SK-N-SH (cell line): Measurements from ENCODE around the gene MIP. TPM values are rescaled to one million over a fixed set of nuclear protein-coding genes. Genes with fewer than 3 reads are reported as not detected.

Source experiments
- CTCF ChIA-PET: fragments of 300-600, 350-600 bp; formaldehyde crosslinking; extraction: SDS; loops from one replicate; lab custom pipeline; 2021; lab: Yijun Ruan, JAX
- POLR2A ChIA-PET: fragments of 350-600 bp; sonication (Branson Sonifier 250); formaldehyde crosslinking; extraction: SDS; loops from one replicate; lab custom pipeline; 2020; ENCODE audit warnings: antibody characterized with exemption, inconsistent platforms; lab: Yijun Ruan, JAX
- DNase-seq: peaks from one replicate; pipeline ENCODE4 v3.0.0; 2012
- H2AFZ ChIP-seq: fragments of 200-600 bp; sonication (generic); 2 replicates; pipeline ENCODE4 v1.8.1; 2016; ENCODE audit warnings: antibody characterized with exemption, mild to moderate bottlenecking, low read depth
- H3F3A ChIP-seq: fragments of 200-600 bp; sonication (generic); replicated peaks from 2 replicates; pipeline ENCODE3; 2016; ENCODE audit warnings: antibody characterized with exemption, mild to moderate bottlenecking; ENCODE audit not compliant: insufficient read depth
- H3K27ac ChIP-seq, 2 experiments: fragments of 200-500 bp in 1 of 2; fragments of 200-600 bp in 1 of 2; sonication (Bioruptor generic) in 1 of 2; sonication (generic), shearing (Covaris generic) in 1 of 2; 2 replicates each; pipeline versions ENCODE4 v1.5.1 to v1.6.1; 2014 to 2016; ENCODE audit warnings: low read depth in 2 of 2, inconsistent platforms in 1 of 2, low read length in 1 of 2, mild to moderate bottlenecking in 1 of 2, mixed read lengths in 1 of 2
- H3K27me3 ChIP-seq: fragments of 200-600 bp; sonication (generic), shearing (Covaris generic); 2 replicates; pipeline ENCODE4 v1.6.1; 2016; ENCODE audit warnings: mixed run types; ENCODE audit not compliant: insufficient read depth
- H3K36me3 ChIP-seq, 2 experiments: fragments of 200-500 bp in 1 of 2; fragments of 200-600 bp in 1 of 2; sonication (Bioruptor generic) in 1 of 2; sonication (generic) in 1 of 2; replicated peaks in 1 of 2; 2 replicates each; pipeline versions ENCODE3 to v1.5.1; 2014 to 2016; ENCODE audit warnings: low read length in 1 of 2, mild to moderate bottlenecking in 1 of 2; ENCODE audit not compliant: insufficient read depth in 2 of 2, control insufficient read depth in 1 of 2
- H3K4me1 ChIP-seq, 2 experiments: fragments of 200-500 bp in 1 of 2; fragments of 200-600 bp in 1 of 2; sonication (Bioruptor generic) in 1 of 2; sonication (generic), shearing (Covaris generic) in 1 of 2; 2 replicates each; pipeline versions ENCODE4 v1.5.1 to v1.6.1; 2014 to 2016; ENCODE audit warnings: low read depth in 1 of 2, low read length in 1 of 2, mixed run types in 1 of 2; ENCODE audit not compliant: insufficient read depth in 2 of 2, control insufficient read depth in 1 of 2
- H3K4me2 ChIP-seq: fragments of 200-600 bp; sonication (generic), shearing (Covaris generic); 2 replicates; pipeline ENCODE4 v1.6.1; 2017; ENCODE audit warnings: mixed run types
- H3K4me3 ChIP-seq, 2 experiments: fragments of 200-500 bp in 1 of 2; fragments of 200-600 bp in 1 of 2; sonication (Bioruptor generic) in 1 of 2; sonication (generic), shearing (Covaris generic) in 1 of 2; 2 replicates each; pipeline versions ENCODE4 v1.5.1 to v1.8.1; 2014 to 2016; ENCODE audit warnings: low read depth in 2 of 2, inconsistent platforms in 1 of 2, low read length in 1 of 2, mild to moderate bottlenecking in 1 of 2, mixed read lengths in 1 of 2, moderate library complexity in 1 of 2
- H3K79me2 ChIP-seq: fragments of 200-600 bp; sonication (generic); 2 replicates; pipeline ENCODE4 v1.8.1; 2017; ENCODE audit warnings: mild to moderate bottlenecking; ENCODE audit not compliant: insufficient read depth
- H3K9ac ChIP-seq: fragments of 200-600 bp; sonication (generic); 2 replicates; pipeline ENCODE4 v1.6.1; 2017; ENCODE audit warnings: mixed run types
- H3K9me2 ChIP-seq: fragments of 200-600 bp; sonication (generic); 2 replicates; pipeline ENCODE4 v1.6.1; 2017; ENCODE audit warnings: mixed run types
- H3K9me3 ChIP-seq: fragments of 200-600 bp; sonication (generic); 2 replicates; pipeline ENCODE4 v1.6.1; 2017; ENCODE audit warnings: mixed run types, mild to moderate bottlenecking, moderate library complexity
- H4K20me1 ChIP-seq: fragments of 200-600 bp; sonication (generic); 2 replicates; pipeline ENCODE4 v1.6.1; 2017; ENCODE audit warnings: mild to moderate bottlenecking, mixed run types; ENCODE audit not compliant: insufficient read depth
- ELF1 ChIP-seq: IDR thresholded peaks from 2 replicates; pipeline ENCODE4 v1.4.0; 2012
- EP300 ChIP-seq, 2 experiments: IDR thresholded peaks; 2 replicates each; pipeline versions ENCODE4 v1.4.0 to v1.6.1; 2012; ENCODE audit warnings: borderline replicate concordance in 1 of 2, low read depth in 1 of 2, low read length in 1 of 2
- EZH2phosphoT487 ChIP-seq: fragments of 200-600 bp; sonication (generic); IDR thresholded peaks from 2 replicates; pipeline ENCODE4 v1.6.1; 2017; ENCODE audit warnings: low read depth, mixed run types, mild to moderate bottlenecking, antibody characterized with exemption, moderate library complexity, borderline replicate concordance
- FOSL2 ChIP-seq: IDR thresholded peaks from 2 replicates; pipeline ENCODE4 v1.4.0; 2012; ENCODE audit warnings: low read depth, mild to moderate bottlenecking, moderate library complexity, borderline replicate concordance
- GATA2 ChIP-seq: sonication (generic); formaldehyde crosslinking; IDR thresholded peaks from 2 replicates; pipeline ENCODE4 v1.5.0; 2020; ENCODE audit warnings: mild to moderate bottlenecking, missing genetic modification reagents
- MXI1 ChIP-seq: IDR thresholded peaks from 2 replicates; pipeline ENCODE4 v1.6.1; 2012; ENCODE audit warnings: mild to moderate bottlenecking, low read depth, low read length, improper control_type of control experiment
- NFIC ChIP-seq: IDR thresholded peaks from 2 replicates; pipeline ENCODE4 v1.4.0; 2012; ENCODE audit warnings: borderline replicate concordance
- NRF1 ChIP-seq: IDR thresholded peaks from 2 replicates; pipeline ENCODE4 v1.6.1; 2012; ENCODE audit warnings: low read depth, mild to moderate bottlenecking, low read length
- POLR2AphosphoS5 ChIP-seq: IDR thresholded peaks from 2 replicates; pipeline ENCODE4 v1.6.1; 2012; ENCODE audit warnings: low read depth, low read length
- RAD21 ChIP-seq: IDR thresholded peaks from 2 replicates; pipeline ENCODE4 v1.6.1; 2012; ENCODE audit warnings: mild to moderate bottlenecking, low read length
- RCOR1 ChIP-seq: fragments of 150-350 bp; IDR thresholded peaks from 2 replicates; pipeline ENCODE4 v1.6.1; 2017; ENCODE audit warnings: antibody characterized with exemption, low read length
- REST ChIP-seq: IDR thresholded peaks from 2 replicates; pipeline ENCODE4 v1.6.1; 2012; ENCODE audit warnings: mild to moderate bottlenecking, low read depth, low read length, moderate library complexity
- RFX5 ChIP-seq: IDR thresholded peaks from 2 replicates; pipeline ENCODE4 v1.6.1; 2012; ENCODE audit warnings: mild to moderate bottlenecking, improper control_type of control experiment, low read length
- SIN3A ChIP-seq: IDR thresholded peaks from 2 replicates; pipeline ENCODE4 v1.6.1; 2012; ENCODE audit warnings: low read depth, mild to moderate bottlenecking, low read length, moderate library complexity, borderline replicate concordance
- TAF1 ChIP-seq: IDR thresholded peaks from 2 replicates; pipeline ENCODE4 v1.6.1; 2012; ENCODE audit warnings: low read depth, mild to moderate bottlenecking, low read length, moderate library complexity, borderline replicate concordance
- TEAD4 ChIP-seq: IDR thresholded peaks from 2 replicates; pipeline ENCODE4 v1.4.0; 2012; ENCODE audit warnings: mild to moderate bottlenecking, borderline replicate concordance; ENCODE audit not compliant: insufficient read depth
- WGBS: methylation state at CpG from one replicate; pipeline ENCODE4 v1.1.6; 2017; ENCODE audit warnings: low lambda C conversion rate; 5-methylcytosine and 5-hydroxymethylcytosine counted together
- polyA plus RNA-seq, 3 experiments: library from polyadenylated mRNA; depleted of rRNA; stranded (reverse); fragments of >200 nt; gene quantifications; 2 replicates each; pipeline ENCODE4 v1.2.3, GENCODE V29; 2012
- TF ChIP-seq, protein P1 (sequence below): fragments of 150-350 bp; IDR thresholded peaks from 2 replicates; pipeline ENCODE4 v1.6.1; 2016; ENCODE audit warnings: mild to moderate bottlenecking, low read depth, low read length
- TF ChIP-seq, protein P2 (sequence below): IDR thresholded peaks from 2 replicates; pipeline ENCODE4 v1.4.0; 2012; ENCODE audit warnings: low read depth, borderline replicate concordance
- TF ChIP-seq, protein P3 (sequence below): fragments of 200-600 bp; sonication (generic); IDR thresholded peaks from 2 replicates; pipeline ENCODE4 v1.6.1; 2017; ENCODE audit warnings: antibody characterized with exemption, mild to moderate bottlenecking, moderate library complexity

The MIP gene
- polyA plus RNA-seq, 1 of the 3 experiments (the other 2 are of a cell fraction), result not detected

- ChIA-PET POLR2A (no interaction called here), CTCF (no interaction called here)
- Histone ChIP-seq H3K79me2 (peaks cover 38% of the 10 kb centered on the region), H3K4me2 (no peak overlapping the region), H3F3A (no peaks in the 10 kb centered on the region), H4K20me1 (no peaks in the 10 kb centered on the region), H3K9me2 (no peaks in the 10 kb centered on the region), H3K27ac (no peak overlapping the region), H3K27me3 (no peaks in the 10 kb centered on the region), H3K36me3 (peaks cover 13 to 15% of the 10 kb centered on the region in 2 experiments), H3K4me1 (no peaks in the 10 kb centered on the region; a peak in 1 of 4 replicates), H3K9ac (no peak overlapping the region), H3K4me3 (no peak overlapping the region), H2AFZ (no peak overlapping the region), H3K9me3 (no peaks in the 10 kb centered on the region)
- no peak for TF ChIP-seq RAD21
- TF ChIP-seq, protein P1, sequence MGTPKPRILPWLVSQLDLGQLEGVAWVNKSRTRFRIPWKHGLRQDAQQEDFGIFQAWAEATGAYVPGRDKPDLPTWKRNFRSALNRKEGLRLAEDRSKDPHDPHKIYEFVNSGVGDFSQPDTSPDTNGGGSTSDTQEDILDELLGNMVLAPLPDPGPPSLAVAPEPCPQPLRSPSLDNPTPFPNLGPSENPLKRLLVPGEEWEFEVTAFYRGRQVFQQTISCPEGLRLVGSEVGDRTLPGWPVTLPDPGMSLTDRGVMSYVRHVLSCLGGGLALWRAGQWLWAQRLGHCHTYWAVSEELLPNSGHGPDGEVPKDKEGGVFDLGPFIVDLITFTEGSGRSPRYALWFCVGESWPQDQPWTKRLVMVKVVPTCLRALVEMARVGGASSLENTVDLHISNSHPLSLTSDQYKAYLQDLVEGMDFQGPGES, result no peak
- TF ChIP-seq, protein P2, sequence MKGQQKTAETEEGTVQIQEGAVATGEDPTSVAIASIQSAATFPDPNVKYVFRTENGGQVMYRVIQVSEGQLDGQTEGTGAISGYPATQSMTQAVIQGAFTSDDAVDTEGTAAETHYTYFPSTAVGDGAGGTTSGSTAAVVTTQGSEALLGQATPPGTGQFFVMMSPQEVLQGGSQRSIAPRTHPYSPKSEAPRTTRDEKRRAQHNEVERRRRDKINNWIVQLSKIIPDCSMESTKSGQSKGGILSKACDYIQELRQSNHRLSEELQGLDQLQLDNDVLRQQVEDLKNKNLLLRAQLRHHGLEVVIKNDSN, result no peak
- TF ChIP-seq, protein P3, sequence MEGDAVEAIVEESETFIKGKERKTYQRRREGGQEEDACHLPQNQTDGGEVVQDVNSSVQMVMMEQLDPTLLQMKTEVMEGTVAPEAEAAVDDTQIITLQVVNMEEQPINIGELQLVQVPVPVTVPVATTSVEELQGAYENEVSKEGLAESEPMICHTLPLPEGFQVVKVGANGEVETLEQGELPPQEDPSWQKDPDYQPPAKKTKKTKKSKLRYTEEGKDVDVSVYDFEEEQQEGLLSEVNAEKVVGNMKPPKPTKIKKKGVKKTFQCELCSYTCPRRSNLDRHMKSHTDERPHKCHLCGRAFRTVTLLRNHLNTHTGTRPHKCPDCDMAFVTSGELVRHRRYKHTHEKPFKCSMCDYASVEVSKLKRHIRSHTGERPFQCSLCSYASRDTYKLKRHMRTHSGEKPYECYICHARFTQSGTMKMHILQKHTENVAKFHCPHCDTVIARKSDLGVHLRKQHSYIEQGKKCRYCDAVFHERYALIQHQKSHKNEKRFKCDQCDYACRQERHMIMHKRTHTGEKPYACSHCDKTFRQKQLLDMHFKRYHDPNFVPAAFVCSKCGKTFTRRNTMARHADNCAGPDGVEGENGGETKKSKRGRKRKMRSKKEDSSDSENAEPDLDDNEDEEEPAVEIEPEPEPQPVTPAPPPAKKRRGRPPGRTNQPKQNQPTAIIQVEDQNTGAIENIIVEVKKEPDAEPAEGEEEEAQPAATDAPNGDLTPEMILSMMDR, result no peak
- no peak for TF ChIP-seq REST
- no peak for TF ChIP-seq RFX5
- no peak for TF ChIP-seq SIN3A
- TF ChIP-seq MXI1, result no peak
- TF ChIP-seq NRF1, result no peak
- TF ChIP-seq EZH2phosphoT487, result no peak
- TF ChIP-seq RCOR1, result no peak
- TF ChIP-seq FOSL2, result no peak
- TF ChIP-seq GATA2 (CRISPR knock-in tag), result no peak
- TF ChIP-seq TEAD4, result no peak
- no peak for TF ChIP-seq NFIC
- no peak for TF ChIP-seq EP300 (IDR thresholded peaks at IDR 0.05; ENCODE audit: borderline replicate concordance in 1 of 2, low read depth in 1 of 2, low read length in 1 of 2)
- no peak for TF ChIP-seq ELF1
- no peak for TF ChIP-seq TAF1
- no peak for TF ChIP-seq POLR2AphosphoS5
- 89% methylated on average over 4 of the region's 6 CpGs for WGBS
- DNase-seq, result no peak
Measured at GRCh38 chr12:56434828-56435227, 19.6 kb downstream of the MIP start.
